ENCODE results near the gene TCOF1. TPM values are rescaled to one million over a fixed set of nuclear protein-coding genes. Genes with fewer than 3 reads are reported as not detected.

Gene TCOF1
- total and polyA plus RNA-seq, 2 donors (not counting 3 experiments of a cell fraction or from before 2014, with no cell fraction given): 11.2 to 52.0 TPM

DNA sequence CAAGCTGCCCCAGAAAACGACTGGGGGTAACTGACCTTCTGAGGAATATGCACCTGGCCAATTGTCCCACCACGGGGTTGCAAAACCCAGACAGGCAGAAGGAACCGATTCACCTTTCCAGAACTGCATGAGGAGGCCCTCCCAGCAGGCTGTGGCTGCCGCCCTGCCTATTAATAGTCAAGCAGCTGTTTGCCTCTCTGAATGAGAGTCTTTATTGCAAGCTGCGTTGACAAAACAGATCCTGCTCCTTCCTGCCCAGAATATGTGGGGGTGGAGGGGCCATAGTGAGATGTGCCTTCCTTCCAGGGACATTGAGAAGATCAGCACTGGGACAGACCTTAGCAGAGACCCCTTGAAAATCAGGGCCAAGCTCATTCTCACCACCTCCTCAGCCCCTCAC lies 18.3 kb upstream of the TCOF1 start:
- Histone ChIP-seq H3K9me3 (replicated peaks; ENCODE audit: control insufficient read depth, insufficient read depth, low read length) (no peaks in the 10 kb centered on the region), H3K4me2 (ENCODE audit: insufficient read depth, low read length) (no peak overlapping the region), H3K4me1 (ENCODE audit: control insufficient read depth, extremely low read depth, insufficient read depth, low read length) (no peaks in the 10 kb centered on the region), H3K9ac (replicated peaks; ENCODE audit: extremely low read depth, insufficient read depth, low read length) (no peak overlapping the region), H3K36me3 (ENCODE audit: control insufficient read depth in 2 of 2, extremely low read depth in 1 of 2, insufficient read depth in 2 of 2, low read length in 2 of 2) (no peaks in the 10 kb centered on the region), H4K20me1 (replicated peaks; ENCODE audit: control insufficient read depth, extremely low read depth, insufficient read depth, low read length) (no peaks in the 10 kb centered on the region), H3K4me3 (replicated peaks in 1 of 3; ENCODE audit: insufficient read depth in 1 of 3, low read depth in 1 of 3, low read length in 3 of 3) (no peak overlapping the region), H3K27me3 (ENCODE audit: control insufficient read depth in 2 of 2, insufficient read depth in 2 of 2, low read length in 2 of 2) (peaks cover 0 to 3% of the 10 kb centered on the region in 2 experiments), H3K79me2 (ENCODE audit: control insufficient read depth, insufficient read depth, low read length) (no peaks in the 10 kb centered on the region), H3K27ac (ENCODE audit: insufficient read depth, low read depth, low read length) (no peak overlapping the region), H3K9me1 (replicated peaks; ENCODE audit: control insufficient read depth, extremely low read depth, insufficient read depth, low read length) (no peaks in the 10 kb centered on the region), H2AFZ (ENCODE audit: low read depth, low read length) (no peak overlapping the region)
- TF ChIP-seq POLR2A (IDR thresholded peaks at IDR 0.05; ENCODE audit: low read depth, low read length) (no peak), POLR2AphosphoS5 (IDR thresholded peaks at IDR 0.05; ENCODE audit: insufficient read depth, low read depth, low read length) (no peak), FOS (IDR thresholded peaks at IDR 0.05; ENCODE audit: borderline replicate concordance, insufficient read depth, low read length) (no peak), JUN (IDR thresholded peaks at IDR 0.05; ENCODE audit: borderline replicate concordance, insufficient read depth, insufficient read length, low read depth) (no peak), GATA2 (IDR thresholded peaks at IDR 0.05; ENCODE audit: insufficient read depth, insufficient read length, low read depth, low read length) (no peak), MAX (IDR thresholded peaks at IDR 0.05; ENCODE audit: insufficient read depth, insufficient read length) (no peak), EZH2 (IDR thresholded peaks at IDR 0.05; ENCODE audit: borderline replicate concordance, low read depth, low read length, severe bottlenecking) (no peak), MYC (IDR thresholded peaks at IDR 0.05; ENCODE audit: low read depth, low read length) (no peak)
- TF ChIP-seq, protein P1, sequence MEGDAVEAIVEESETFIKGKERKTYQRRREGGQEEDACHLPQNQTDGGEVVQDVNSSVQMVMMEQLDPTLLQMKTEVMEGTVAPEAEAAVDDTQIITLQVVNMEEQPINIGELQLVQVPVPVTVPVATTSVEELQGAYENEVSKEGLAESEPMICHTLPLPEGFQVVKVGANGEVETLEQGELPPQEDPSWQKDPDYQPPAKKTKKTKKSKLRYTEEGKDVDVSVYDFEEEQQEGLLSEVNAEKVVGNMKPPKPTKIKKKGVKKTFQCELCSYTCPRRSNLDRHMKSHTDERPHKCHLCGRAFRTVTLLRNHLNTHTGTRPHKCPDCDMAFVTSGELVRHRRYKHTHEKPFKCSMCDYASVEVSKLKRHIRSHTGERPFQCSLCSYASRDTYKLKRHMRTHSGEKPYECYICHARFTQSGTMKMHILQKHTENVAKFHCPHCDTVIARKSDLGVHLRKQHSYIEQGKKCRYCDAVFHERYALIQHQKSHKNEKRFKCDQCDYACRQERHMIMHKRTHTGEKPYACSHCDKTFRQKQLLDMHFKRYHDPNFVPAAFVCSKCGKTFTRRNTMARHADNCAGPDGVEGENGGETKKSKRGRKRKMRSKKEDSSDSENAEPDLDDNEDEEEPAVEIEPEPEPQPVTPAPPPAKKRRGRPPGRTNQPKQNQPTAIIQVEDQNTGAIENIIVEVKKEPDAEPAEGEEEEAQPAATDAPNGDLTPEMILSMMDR (IDR thresholded peaks at IDR 0.05; ENCODE audit: extremely low read depth in 1 of 2, insufficient read depth in 1 of 2, low read depth in 1 of 2, low read length in 2 of 2): no peak
- ChIA-PET POLR2A (no interaction called here), CTCF (interaction anchor here (1.2 to 1.4 kb wide), 2 partner anchors 11 to 13 kb away, joined by 4 to 5 read pairs; no protein-coding TSS in a partner anchor)
- DNase-seq (ENCODE audit: low read depth, low spot score): no peak
- BruUV-seq (replicated peaks): no TSS peak
- dilution Hi-C loops (cut with MboI; ENCODE audit: extremely low pct_ligation_motif_present, low sequenced_read_pairs) (no loop called here), intact Hi-C loops (cut with micrococcal nuclease) (no loop called here)
- FAIRE-seq: no peak

All from endothelial cell of umbilical vein (primary cell).